Diencephalon (tissue), 1 donor: Measurements from ENCODE around the gene TEX30. TPM values are rescaled to one million over a fixed set of nuclear protein-coding genes. Genes with fewer than 3 reads are reported as not detected.

Experiments used
- total RNA-seq: library from RNA; depleted of rRNA; stranded (reverse); fragments of >200 nt; gene quantifications from one replicate; pipeline ENCODE4 v1.2.3, GENCODE V29; 2014

TEX30 gene
- 12.2 TPM for total RNA-seq

DNA sequence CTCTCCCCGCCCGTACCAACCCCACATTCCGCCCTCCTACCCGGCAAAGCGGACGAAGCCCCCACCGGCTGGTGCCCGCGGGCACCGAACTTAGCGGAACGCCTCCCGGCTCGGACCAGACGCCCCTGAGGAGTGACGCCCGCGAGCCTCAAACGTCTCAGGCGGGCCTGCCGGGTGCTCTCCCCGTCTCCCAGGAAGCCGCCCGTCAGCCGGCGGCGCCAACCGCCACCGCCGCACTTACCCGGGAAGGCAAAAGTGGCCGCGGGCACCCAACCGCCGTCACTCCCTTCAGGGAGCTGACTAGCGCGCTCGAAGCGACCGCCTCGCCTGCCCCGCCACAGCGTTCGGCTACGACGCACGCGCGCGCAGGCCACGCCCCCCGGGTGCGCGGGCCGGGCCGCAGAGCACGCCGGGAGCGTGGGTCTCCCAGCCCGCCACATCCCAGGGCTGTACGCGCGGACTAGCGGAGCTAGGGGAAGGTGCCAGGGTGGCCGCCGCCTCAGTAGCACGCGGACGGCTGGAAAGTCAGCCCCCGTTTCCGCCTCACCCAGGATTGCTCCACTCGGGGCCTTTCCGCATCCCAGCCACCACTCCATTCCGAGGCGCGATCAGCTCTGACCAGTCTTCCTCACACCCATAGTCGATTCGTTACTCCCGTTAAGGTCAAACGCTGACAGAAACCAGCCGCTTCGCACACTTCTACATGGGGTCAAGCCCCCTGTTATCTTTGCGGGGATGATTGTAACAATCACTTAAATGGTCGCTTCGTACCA is at the start of gene TEX30:
TEX30 (minus strand) TSS at position 346 of the 773 bp plus-strand sequence. CDS start 3,760 bp downstream, outside the sequence.

DNA sequence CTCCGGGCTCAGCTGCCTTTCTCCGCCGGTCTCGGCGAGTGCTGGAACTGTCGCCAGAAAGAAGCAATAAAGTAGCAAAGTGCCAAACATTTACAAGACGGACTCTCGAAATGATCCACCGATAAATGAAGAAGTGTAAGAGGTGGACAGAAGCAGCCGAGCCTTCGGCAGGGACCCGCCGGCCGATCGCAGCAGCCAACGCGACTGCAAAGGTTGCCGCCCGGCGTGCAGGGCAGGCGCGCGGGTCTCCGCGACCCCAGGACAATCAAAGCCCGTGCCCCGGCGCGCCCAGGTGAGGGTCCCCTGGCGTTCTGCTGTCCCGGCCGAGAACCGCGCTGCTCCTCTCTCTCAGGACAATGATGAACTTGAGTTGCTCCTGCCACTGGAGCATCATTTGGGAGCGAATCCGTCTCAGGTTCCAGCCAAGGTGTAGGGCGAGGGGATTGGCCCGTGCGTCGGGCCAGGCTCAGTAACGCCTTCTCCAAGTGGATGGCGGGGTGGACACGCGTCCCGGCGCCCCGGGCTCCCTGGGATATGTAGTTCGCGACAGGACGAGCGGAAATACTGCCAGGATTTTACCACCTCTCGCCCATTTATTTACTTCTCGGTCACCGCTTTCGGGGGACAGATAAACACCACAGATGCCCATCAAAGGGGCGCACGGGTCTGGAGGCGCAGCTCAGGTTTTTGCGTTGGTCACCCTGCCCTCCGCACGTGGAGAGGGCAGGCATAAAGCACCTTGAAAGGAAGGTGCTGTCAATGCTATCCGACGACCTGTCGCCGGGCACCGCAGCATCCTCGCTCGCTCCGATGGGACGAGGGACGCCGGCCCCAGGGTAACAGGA is 25.2 kb upstream of the TEX30 start, which contains the start of the genes BIVM and POGLUT2:
BIVM (plus strand) TSS at position 539 of the 845 bp plus-strand sequence. CDS start 8,149 bp downstream, outside the sequence.
POGLUT2 (minus strand) TSS at position 396 of the 845 bp plus-strand sequence; CDS start at position 90, 306 bp downstream.

Other genes with a start within 250 kb of the TEX30 start
- gene TPP2, start 176.8 kb downstream of the TEX30 start, total RNA-seq, result 47.5 TPM
- 0.69 TPM for gene METTL21C, start 78.7 kb downstream of the TEX30 start, total RNA-seq
- 11.5 TPM for gene POGLUT2, start 25.2 kb upstream of the TEX30 start, total RNA-seq
- gene BIVM, start 25.3 kb upstream of the TEX30 start, total RNA-seq, result 50.3 TPM
- gene ERCC5, start 72.2 kb upstream of the TEX30 start, total RNA-seq, result 59.7 TPM